Activated CD4-positive, CD25-positive, alpha-beta regulatory T cell (primary cell): Measurements from ENCODE around the gene RBCK1.

Experiments used
- DNase-seq, 4 experiments: peaks; one replicate each; lab custom pipeline; 2025; lab: John Stamatoyannopoulos, UW

RBCK1 gene

DNA sequence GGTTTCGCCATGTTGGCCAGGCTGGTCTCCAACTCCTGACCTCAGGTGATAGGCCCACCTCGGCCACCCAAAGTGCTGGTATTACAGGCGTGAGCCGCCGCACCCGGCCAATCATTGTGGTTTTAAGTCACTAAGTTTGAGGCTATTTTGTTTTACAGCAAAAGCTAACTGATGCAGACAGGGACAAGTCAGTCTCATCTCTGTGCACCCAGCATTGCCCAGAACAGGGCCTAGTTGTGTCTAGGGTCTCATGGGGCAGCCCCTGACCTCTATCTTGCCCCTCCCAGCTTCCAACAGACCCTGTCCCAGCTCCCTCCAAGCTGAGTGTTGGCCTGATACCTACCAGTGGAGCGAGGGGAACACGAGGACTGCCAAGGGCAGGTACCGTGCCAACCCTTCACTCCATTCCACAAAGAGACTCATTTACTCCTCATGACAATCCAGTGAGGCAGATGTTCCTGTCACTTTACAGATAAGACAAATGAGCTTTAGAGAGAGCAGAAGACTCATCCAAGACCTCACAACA, 8.9 kb upstream of the RBCK1 start:
- DNase-seq: no peak

DNA sequence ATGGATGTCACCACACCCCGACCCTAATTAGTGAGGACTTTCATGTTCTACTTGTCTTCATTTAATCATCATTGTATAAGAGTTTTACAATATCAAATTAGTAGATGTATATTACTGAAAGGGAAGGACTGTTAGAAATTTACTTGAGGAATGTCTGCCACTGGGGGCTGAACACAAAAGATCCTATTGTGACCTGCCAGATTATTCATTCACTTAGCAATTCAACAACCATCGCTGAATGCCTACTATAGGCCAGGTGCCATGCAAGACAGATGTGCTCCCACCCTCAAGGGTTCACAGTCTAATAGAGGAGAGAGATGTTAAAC, 8.0 kb upstream of the RBCK1 start:
- DNase-seq: no peak

DNA sequence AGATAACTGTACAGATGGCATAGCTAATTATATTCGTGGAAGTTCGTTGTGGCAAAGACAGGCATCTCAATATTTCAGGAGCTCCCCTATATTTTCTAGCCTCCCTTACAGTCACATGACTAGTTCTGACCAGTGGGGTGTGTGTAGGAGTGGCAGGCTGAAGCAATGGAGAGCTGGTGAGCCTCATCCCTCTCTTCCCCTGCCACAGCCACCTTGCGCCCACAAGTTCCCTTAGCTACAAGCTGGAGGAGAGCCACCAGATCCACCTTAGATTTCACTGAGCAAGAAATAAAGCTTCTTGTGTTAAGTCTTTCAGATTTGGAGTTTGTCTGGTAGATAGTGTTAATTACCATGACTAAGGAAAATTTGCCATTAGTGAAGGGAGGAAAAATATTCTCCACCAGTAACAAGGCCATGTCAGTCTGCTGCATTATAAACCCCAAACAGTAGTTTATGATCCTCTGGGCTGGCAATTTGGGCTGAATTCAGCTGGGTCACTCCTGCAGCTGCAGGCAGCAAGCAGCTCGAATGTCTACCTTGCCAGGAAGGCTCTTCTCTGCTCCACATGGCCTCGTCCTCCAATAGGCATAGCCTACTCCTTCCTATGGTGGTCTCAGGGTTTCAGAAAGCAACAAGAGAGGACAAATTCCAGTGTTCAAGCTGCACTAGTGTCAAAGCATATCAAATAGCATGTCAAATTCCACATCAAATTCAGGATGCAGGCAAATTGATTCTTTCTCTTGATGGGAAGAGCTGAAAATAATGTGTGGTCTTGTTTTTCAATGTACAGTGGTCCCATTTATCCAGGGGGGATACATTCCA, 7.4 kb upstream of the RBCK1 start:
- no peak for DNase-seq

DNA sequence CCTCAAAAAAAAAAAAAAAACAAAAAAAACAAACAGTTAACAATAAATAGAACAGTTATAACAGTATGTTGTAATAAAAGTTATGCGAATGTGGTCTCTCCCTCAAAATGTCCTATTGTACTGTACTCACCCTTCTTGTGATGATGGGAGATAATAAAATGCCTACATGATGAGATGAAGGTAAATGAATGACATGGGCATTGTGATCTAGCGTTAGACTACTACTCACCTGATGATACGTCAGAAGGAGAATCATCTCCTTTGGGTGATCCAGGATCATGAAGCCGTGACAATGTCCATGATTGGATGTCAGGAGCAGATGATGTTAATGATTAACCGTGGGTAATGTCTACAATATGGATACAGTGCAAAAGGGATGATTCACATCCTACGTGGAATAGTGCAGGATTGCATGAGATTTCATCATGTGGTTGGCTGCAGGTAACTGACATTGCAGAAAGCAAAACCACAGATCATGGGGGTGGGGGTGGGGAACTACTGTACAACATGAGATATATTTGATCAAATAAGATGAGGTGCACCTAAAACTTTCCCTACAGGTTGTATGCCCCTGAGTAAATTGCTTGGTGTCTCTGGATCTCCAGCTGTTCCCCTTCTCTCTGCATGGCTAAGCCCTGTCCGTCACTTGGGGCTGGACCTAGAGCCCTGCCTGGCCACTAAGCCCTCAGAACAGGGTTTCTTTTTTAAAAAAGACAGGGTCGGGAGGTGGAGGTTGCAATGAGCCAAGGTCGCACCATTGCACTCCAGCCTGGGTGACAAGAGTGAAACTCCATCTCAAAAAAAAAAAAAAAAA, 6.2 kb upstream of the RBCK1 start:
- DNase-seq: no peak

DNA sequence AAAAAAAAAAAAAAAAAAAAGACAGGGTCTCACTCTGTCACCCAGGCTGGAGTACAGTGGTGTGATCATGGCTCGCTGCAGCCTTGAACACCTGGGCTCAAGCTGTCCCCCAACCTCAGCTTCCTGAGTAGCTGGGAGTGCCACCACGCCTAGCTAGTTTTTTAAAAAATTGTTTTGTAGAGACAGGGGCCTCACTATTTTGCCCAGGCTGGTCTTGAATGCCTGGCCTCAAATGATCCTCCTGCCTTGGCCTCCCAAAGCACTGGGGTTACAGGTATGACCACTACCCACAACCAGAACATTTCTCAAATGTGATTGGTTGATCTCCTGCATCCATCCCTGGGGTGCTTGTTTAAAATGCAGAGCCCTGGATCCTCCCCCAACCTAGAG, 5.6 kb upstream of the RBCK1 start:
- no peak for DNase-seq

DNA sequence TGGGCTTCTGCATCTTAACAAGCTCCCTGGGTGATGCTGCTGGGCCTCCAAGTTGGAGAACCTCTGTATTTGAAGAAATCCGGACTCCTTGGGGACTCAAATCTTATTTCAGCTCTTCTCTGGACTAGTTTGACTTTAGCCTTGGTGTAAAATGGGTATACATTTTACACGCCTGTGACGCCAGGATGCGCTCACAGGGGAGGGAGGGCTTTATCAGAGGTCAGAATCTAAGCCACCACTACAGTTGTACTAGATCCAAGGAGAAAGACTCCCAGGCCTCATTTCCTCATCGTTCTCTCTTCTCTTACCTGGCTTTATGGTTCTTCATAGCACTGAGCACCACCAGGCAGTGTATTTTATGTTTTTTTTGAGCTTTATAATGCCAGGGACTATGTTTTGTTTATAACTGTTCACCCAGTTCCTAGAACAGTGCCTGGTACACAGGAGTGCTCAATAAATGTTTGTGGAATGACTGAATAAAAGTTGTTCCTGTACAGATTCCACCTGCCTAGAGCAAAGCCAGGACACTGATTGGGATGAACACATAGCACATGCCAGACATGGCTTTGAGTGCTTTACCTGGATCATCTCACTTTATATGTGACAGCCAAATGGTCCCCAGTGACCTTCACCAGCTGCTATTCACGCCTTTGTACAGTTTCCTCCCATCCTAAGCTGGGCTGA, 5.1 kb upstream of the RBCK1 start:
- DNase-seq: no peak

DNA sequence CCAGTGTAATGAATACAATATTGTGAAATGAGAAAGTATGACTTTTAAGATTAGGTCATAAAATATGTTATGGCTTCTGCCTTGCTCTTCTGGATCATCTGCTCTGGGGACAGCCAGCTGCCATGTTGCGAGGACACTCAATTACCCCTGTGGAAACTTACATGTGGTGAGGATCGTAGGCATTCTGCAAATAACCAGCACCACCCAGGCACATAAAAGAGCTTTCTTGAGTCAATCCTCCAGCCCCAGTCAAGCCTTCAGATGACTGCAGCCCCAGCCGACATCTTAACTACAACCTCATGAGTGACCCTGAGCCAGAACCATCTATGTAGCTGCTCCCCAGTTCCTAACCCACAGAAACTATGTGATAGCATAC, 4.5 kb upstream of the RBCK1 start:
- DNase-seq: no peak

DNA sequence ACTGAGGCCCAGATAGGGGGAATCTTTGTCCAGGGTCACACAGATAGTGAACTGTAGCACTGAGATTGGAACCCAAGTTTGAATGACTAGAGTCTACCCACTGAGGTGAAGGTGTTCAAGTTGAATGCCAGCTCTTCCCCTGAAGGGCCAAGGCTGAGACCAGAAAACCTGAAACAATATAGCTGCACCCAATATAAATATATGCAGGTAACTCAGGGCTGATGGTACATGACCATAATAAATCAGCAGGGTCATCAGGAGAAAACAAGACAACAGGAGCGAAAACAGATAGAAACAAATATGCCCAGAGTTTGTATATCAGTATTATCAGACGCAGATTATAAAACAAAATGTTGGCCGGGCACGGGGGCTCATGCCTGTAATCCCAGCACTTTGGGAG, 4.0 kb upstream of the RBCK1 start:
- DNase-seq: no peak

DNA sequence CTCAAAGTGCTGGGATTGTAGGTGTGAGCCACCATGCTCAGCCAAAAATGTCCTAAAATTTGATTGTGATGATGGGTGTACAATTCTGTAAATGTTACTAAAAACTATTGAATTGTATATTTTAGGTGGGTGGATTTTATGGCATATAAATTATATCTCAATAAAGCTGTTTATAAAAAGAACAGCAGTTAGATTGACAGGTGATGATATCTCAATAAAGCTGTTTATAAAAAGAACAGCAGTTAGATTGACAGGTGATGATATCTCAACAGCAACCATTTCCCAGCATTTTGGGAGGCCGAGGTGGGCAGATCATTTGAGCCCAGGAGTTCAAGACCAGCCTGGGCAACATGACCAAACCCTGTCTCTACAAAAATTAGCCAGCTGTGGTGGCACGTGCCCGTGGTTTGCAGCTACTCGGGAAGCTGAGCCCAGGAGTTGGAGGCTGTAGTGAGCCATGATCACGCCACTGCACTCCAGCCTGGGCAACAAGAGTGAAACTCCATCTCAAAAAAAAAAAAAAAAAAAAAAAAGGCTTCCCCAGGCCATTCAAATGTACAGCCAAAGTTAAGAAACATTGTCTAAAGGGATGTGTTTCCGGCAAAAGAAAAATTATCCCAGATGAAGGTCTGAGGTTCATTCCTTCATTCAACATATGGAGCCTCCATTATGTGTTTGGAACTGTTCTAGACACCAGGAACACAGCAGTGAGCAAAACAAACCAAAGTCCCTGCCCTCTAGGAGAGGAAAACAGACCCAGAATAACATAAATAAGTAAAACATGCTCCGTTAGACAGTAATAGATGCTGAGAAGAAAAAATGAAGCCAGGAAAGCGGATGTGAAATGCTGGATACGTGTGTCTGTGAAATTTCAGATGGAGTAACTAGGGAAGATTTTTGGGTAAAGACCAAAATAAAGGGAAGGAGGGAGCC, 1.6 kb upstream of the RBCK1 start:
- no peak for DNase-seq

DNA sequence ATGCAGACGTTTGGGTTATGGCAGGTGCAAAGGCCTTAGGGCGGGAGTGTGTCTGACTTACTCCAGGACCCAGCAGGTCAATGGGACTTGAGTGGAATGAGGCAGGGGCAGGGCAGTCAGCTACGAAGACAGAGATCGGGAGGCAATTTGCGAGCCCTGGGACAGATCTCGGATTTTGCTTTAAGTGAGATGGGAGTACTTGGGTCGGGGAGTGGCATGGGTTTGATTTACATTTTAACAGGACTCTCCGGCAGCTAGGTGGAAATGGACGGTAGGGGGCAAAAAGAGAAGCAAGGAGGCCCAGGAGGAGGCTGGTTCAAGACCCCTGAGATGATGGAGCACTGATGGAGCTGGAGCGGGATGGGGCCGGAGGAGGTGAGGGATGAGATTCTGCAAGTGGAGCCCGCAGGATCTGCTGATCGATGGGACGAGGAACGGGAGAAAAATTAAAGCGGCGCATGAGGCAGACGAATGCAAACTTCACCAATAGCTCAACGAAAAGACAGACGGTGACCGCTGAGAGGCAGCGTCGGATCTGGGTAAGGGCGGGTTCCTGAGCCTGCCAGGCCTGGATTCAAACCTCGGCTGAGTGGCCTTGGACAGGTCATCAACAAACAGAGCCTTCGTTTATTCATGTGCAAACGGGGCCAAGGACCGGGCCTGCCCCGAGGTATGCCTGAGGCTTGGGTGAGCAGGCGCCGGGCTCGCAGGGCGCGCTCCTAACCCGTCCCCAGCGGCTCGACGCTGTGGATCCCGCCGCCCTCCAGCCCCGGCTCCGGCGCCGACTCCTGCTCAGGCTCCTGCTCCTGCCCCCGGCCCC, 756 bp upstream of the RBCK1 start:
- peak; percentile 56 to 60 (median 58) for DNase-seq

DNA sequence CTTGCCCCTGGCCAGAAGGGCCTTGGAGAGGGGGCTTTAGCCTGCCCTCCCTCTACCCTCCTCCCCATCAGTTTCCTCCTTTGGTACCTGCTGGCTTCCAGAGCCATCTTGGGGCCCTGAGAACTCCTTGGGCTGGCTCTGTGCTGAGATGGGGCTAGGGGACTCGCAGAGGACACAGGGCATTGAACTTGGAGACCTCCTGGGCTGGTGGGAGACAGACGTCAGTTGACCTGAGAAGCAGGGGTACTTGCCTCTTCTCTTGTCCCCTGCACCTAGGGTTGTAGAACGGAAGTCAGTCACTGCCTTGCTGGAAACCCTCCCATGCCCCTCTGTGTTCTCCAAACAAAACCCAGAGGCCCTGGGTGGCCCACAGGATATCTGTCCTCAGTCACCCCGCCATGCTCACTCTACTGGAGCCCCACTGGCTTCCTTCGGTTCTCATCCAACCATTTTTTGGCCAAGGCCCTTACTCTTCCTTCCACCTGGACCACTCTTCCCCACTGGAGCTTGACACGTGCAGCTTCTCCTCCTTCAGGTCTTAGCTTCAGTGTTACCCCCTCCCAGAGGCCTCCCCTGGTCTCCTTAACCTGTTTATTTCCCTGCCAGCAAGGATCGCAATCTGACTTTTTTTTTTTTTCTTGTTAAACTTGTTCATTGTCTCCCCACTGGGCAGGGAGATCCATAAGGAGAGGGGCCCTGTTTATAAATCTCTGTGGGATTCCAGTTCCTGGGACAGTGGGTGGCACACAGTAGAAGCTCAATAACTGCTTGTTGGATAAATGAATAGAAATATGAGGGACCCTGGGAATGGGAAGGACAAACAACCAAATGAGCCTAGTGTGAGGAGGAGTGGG, 971 bp downstream of the RBCK1 start:
- no peak for DNase-seq

DNA sequence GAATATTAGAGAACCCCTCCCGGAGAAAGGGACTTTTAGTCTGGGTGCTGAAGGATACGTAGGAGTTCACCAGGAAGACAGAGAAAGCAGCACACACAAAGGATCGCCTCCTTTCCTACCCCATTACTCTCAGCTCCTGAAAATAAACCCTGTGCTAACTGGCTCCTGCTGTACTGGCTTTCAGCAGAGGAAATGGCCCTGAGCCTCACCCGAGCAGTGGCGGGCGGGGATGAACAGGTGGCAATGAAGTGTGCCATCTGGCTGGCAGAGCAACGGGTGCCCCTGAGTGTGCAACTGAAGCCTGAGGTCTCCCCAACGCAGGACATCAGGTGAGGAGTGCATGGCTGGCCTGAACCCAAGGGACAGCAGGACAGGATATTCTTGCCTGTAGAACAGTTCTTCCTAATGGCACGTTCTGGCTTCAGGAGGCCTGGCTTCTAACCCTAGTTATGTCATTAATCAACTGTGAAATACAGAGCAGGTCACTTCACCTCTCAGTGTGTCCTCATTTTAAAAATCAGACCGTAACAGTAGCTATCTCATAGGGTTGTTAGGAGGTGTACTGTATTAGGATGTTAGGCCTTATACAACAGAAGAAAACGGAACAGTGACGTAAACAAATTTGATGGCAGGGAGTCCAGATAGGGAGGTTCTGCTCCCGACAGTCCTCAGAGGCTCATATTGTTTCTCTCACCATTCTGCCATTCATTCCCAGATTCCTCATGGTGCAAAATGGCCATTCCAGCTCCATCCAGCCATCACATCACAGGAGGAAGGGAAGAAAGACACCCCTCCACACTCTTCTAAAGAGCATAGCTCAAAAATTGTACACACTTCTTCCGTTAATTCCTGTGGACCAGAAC, 1.8 kb downstream of the RBCK1 start:
- DNase-seq: no peak

DNA sequence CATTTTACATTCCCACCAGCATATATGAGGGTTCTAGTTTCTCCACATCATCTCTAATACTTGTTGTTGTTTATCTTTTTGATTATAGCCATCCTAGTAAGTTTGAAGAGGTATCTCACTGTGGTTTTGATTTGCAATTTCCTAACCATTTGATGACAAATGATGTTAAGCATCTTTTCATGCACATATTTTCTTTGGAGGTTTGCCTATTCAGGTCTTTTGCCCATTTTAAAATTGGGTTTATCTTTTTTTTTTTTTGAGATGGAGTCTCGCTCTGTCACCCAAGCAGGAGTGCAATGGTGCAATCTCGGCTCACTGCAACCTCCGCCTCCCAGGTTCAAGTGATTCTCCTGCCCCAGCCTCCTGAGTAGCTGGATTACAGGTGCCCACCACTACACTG, 4.0 kb downstream of the RBCK1 start:
- DNase-seq: no peak

DNA sequence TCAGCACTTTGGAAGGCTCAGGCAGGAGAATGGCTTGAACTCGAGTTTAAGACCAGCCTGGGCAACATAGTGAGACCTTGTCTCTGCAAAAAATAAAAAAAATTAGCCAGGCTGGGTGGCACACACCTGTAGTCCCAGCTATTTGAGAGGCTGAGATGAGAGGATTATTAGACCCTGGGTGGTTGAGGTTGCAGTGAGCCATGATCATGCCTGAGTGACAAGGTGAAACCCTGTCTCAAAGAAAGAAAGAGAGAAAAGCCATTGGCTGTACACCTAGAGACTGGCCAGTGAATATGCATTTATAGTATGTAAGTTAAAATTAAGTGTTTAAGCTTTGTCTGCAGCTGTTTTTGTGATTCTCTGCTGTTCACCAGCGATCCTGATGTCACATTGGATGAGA, 6.1 kb downstream of the RBCK1 start:
- DNase-seq: no peak

DNA sequence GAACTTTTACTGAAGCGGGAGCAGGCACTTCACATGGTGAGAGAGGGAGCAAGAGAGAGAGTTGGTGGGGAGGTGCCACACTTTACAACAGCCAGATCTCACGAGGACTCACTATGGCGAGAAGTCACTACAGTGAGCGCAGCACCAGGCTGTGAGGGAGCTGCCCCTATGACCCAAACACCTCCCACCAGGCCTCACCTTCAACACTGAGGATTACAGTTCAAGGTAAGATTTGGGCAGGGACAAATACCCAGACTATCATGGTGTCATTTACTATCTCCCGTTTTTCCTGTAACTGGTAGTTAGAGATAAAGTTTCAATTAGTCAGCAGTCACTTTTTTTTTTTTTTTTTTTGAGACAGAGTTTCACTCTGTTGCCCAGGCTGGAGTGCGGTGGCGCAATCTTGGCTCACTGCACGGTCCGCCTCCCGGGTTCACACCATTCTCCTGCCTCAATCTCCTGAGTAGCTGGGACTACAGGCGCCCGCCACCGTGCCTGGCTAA, 7.8 kb downstream of the RBCK1 start:
- DNase-seq: no peak

DNA sequence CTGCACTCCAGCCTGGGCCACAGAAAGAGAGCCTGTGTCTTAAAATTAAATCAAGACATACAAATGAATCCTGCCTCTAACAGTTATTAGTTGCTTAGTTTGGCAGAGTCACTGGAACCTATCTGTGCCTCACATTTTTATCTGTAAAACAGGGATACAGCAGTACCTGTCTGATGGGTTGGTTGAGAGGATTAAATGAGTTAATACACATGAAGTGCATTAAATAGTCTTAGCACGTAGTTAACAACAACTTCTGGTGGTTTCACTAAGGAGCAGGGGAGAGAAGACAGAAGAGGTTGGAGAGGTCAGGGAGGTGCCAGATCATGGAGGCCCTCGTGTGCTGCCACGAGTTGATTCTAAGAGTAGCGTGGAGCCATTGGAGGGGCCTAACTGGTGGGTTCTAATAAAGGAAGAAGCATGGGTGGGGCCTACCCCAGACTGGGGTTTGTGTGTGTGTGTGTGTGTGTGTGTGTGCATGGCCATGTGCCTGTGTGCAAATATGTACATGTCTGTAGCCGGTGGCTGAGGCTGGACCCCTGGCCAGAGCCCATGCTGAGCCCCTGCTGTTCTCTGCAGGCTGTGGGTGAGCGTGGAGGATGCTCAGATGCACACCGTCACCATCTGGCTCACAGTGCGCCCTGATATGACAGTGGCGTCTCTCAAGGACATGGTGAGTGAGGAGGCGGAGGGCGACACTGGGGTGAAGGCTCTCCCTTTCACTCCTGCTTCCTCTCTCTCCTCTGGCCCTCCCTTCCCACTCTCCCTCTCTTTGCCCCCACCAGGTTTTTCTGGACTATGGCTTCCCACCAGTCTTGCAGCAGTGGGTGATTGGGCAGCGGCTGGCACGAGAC, 9.1 kb downstream of the RBCK1 start:
- DNase-seq: no peak

DNA sequence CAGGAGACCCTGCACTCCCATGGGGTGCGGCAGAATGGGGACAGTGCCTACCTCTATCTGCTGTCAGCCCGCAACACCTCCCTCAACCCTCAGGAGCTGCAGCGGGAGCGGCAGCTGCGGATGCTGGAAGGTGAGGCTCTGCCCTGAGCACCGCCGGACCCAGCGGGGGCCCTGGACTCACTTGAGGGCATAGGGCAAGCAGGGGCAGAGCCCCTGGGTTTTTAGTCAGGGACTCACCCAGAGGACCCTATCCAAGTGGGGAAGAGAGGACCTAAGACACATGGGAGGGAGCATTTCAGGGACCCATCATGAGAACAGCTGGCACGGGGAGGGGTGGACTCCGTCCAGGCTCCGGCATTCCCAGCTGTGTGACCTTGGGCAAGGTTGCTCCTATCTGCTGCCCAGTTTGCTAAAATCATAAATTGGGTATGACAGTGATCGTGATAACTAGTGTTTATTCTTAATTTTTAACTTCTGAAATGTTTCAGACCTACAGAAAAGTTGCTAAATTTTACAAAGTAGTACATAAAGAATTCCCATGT, 9.8 kb downstream of the RBCK1 start:
- no peak for DNase-seq
